ENCODE data around the gene CST9.

Gene CST9

GRCh38 chr20:23605867-23606651 lies at the start of gene CST9:
Gene CST9 (minus strand): TSS chr20:23605917. CDS start chr20:23605864, 53 bp downstream.
- in situ Hi-C loops (cut with MboI; ENCODE audit: low sequenced_read_pairs, unreplicated experiment) = loop anchor here (10.0 kb wide), 1 partner anchor 161 kb away; no protein-coding TSS in a partner anchor
- TF ChIP-seq CTCF (IDR thresholded peaks at IDR 0.05; ENCODE audit: borderline replicate concordance, control extremely low read depth, extremely low read depth, insufficient read depth, missing control alignments) = no peak
- no peak for DNase-seq (ENCODE audit: low spot score)

- no peak for TF ChIP-seq CTCF (IDR thresholded peaks at IDR 0.05; ENCODE audit: borderline replicate concordance, control extremely low read depth, extremely low read depth, insufficient read depth, missing control alignments)
- in situ Hi-C loops (cut with MboI; ENCODE audit: low sequenced_read_pairs, unreplicated experiment) = no loop called here
- DNase-seq (ENCODE audit: low spot score) = no peak
Measured at GRCh38 chr20:23654717-23655116, 49.0 kb upstream of the CST9 start.

- in situ Hi-C loops (cut with MboI; ENCODE audit: low sequenced_read_pairs, unreplicated experiment) = no loop called here
Measured at GRCh38 chr20:23654000-23654399, 48.3 kb upstream of the CST9 start.

GRCh38 chr20:23653400-23653938 lies 47.8 kb upstream of the CST9 start:
- in situ Hi-C loops (cut with MboI; ENCODE audit: low sequenced_read_pairs, unreplicated experiment) = no loop called here
- TF ChIP-seq CTCF (IDR thresholded peaks at IDR 0.05; ENCODE audit: borderline replicate concordance, control extremely low read depth, extremely low read depth, insufficient read depth, missing control alignments) = no peak
- no peak for DNase-seq (ENCODE audit: low spot score)

More at GRCh38 chr20:23654000-23654399, 48.3 kb upstream of the CST9 start:
- DNase-seq (ENCODE audit: low spot score) = no peak
- TF ChIP-seq CTCF (IDR thresholded peaks at IDR 0.05; ENCODE audit: borderline replicate concordance, control extremely low read depth, extremely low read depth, insufficient read depth, missing control alignments) = no peak

- no peak for DNase-seq (ENCODE audit: low spot score)
- in situ Hi-C loops (cut with MboI; ENCODE audit: low sequenced_read_pairs, unreplicated experiment) = no loop called here
- no peak for TF ChIP-seq CTCF (IDR thresholded peaks at IDR 0.05; ENCODE audit: borderline replicate concordance, control extremely low read depth, extremely low read depth, insufficient read depth, missing control alignments)
Measured at GRCh38 chr20:23652926-23653325, 47.2 kb upstream of the CST9 start.

- TF ChIP-seq CTCF (IDR thresholded peaks at IDR 0.05; ENCODE audit: borderline replicate concordance, control extremely low read depth, extremely low read depth, insufficient read depth, missing control alignments) = no peak
- in situ Hi-C loops (cut with MboI; ENCODE audit: low sequenced_read_pairs, unreplicated experiment) = no loop called here
- DNase-seq (ENCODE audit: low spot score) = no peak
Measured at GRCh38 chr20:23652371-23652770, 46.7 kb upstream of the CST9 start.
